ENCODE data around the gene SCYL1.
"Not testable (repeated sequence)": the region's sequence is repeated elsewhere in the genome, so short reads cannot be mapped to it uniquely, and the experiment has no call there.

The SCYL1 gene

DNA sequence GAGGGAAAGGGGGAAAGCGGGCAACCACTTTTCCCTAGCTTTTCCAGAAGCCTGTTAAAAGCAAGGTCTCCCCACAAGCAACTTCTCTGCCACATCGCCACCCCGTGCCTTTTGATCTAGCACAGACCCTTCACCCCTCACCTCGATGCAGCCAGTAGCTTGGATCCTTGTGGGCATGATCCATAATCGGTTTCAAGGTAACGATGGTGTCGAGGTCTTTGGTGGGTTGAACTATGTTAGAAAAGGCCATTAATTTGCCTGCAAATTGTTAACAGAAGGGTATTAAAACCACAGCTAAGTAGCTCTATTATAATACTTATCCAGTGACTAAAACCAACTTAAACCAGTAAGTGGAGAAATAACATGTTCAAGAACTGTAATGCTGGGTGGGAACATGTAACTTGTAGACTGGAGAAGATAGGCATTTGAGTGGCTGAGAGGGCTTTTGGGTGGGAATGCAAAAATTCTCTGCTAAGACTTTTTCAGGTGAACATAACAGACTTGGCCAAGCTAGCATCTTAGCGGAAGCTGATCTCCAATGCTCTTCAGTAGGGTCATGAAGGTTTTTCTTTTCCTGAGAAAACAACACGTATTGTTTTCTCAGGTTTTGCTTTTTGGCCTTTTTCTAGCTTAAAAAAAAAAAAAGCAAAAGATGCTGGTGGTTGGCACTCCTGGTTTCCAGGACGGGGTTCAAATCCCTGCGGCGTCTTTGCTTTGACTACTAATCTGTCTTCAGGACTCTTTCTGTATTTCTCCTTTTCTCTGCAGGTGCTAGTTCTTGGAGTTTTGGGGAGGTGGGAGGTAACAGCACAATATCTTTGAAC lies 19.2 kb upstream of the SCYL1 start:
- DNase-seq (ENCODE audit: low read depth in 2 of 2): no peak

DNA sequence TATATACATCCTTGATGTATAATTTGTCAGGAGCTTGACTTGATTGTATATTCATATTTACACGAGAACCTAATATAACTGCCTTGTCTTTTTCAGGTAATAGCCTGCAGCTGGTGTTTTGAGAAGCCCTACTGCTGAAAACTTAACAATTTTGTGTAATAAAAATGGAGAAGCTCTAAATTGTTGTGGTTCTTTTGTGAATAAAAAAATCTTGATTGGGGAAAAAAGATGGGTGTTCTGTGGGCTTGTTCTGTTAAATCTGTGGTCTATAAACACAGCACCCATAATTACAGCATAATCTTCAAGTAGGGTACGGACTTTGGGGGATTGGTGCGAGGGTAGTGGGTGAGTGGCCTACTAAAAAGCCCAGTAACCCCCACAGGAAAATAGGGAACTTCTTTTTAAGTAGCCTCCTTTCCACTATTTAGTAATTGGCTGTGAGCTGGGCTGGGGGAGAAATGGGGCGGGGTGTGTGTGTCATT lies 18.6 kb upstream of the SCYL1 start:
- no peak for DNase-seq (ENCODE audit: low read depth in 2 of 2)

DNA sequence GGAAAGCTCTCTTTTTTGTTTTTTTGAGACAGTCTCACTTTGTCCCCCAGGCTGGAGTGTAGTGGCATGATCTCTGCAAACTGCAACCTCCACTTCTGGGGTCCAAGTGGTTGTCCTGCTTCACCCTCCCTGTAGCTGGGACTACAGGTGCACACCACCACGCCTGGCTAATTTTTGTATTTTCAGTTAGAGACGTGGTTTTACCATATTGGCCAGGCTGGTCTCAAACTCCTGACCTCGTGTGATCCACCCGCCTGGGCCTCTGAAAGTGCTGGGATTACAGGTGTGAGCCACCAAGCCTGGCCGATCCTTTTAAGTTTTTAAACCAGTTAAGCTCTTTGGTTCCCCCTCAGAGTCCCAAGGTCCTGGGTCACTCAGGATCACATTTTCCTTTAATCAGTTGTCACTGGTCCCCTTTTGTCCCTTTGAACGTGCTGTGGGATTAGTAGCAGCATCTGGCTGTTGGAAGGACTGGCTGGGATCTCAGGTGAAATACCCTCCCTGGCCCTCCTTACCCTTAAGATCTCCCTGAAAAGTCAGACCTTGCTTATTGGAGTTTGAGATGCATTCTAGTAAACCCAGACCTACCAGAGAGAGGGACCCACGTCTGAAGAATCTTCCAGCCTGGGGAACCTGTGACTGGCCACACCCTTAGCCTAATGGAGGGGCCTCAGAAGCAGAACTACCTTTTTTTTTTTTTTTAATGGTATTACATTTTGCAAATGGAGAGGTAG lies 17.9 kb upstream of the SCYL1 start:
- peak in 1 of 2 donors; percentile 38 for DNase-seq (ENCODE audit: low read depth in 2 of 2)

DNA sequence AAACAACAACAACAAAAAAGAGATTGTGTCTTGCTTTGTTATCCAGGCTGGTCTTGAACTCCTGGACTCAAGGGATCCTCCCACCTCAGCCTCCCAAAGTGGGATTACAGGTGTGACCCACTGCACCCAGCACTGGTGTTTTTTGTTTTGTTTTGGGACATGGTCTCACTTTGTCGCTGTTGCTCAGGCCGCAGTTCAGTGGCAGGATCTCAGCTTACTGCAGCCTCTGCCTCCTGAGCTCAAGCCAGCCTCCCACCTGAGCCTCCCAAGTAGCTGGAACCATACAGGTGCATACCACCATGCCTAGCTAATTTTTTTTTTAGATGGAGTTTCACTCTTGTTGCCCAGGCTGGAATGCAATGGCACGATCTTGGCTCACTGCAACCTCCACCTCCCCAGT lies 12.6 kb upstream of the SCYL1 start:
- DNase-seq (ENCODE audit: low read depth in 2 of 2): not testable (repeated sequence)

DNA sequence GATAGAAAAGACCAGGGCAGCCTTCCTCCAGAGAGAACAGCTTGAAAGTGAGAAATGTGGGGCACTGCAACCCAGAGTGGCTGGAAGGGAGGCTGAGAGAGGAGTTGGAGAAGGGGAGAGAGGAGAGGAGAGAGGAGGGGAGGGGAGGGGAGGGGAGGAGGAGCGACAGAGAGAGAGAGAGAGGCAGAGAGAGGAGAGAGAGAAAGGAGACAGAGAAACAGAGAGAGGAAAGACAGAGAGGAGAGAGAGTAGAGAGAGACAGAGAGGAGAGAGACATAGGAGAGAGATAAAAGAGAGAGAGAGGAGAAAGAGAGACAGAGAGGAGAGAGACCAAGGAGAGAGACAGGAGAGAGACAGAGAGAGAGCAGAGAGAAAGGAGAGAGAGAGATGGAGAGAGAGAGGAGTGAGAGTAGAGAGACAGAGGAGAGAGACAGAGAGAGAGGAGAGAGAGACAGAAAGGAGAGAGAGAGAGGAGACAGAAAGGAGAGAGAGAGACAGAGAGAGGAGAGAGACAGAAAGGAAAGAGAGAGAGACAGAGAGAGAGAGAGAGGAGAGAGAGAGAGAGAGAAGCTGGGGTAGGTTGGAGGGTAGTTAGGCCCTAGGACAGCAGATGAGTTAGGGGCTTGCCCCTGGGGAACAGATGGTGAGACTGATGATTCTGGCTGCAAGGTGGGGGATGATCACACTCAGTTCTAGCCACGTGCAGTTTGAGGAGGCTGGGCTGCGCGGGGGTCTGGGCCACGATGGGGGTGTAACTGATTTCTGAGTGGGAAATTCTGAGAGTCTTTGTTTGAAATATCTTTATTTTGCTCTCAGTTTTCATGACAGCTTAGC lies 8.5 kb upstream of the SCYL1 start:
- no peak for DNase-seq (ENCODE audit: low read depth in 2 of 2)

DNA sequence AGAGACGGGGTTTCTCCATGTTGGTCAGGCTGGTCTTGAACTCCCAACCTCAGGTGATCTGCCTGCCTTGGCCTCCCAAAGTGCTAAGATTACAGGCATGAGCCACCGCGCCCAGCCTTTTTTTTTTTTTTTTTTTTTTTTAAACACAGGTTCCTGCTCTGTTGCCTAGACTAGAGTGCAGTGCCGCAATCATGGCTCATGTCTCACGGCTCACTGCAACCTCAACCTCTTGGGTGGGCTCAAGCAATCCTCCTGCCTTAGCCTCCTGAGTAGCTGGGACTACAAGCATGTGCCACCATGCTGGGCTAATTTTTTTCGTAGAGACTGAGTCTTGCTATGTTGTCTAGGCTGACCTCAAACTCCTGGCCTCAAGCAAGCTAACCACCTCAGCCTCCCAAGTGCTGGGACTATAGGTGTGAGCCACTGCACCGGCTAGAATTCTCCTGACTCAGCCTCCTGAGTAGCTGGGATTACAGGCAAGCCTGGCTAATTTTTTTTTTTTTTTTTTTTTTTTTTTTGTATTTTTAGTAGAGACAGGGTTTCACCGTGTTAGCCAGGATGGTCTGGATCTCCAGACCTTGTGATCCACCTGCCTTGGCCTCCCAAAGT lies 5.8 kb upstream of the SCYL1 start:
- DNase-seq (ENCODE audit: low read depth in 2 of 2): not testable (repeated sequence)

DNA sequence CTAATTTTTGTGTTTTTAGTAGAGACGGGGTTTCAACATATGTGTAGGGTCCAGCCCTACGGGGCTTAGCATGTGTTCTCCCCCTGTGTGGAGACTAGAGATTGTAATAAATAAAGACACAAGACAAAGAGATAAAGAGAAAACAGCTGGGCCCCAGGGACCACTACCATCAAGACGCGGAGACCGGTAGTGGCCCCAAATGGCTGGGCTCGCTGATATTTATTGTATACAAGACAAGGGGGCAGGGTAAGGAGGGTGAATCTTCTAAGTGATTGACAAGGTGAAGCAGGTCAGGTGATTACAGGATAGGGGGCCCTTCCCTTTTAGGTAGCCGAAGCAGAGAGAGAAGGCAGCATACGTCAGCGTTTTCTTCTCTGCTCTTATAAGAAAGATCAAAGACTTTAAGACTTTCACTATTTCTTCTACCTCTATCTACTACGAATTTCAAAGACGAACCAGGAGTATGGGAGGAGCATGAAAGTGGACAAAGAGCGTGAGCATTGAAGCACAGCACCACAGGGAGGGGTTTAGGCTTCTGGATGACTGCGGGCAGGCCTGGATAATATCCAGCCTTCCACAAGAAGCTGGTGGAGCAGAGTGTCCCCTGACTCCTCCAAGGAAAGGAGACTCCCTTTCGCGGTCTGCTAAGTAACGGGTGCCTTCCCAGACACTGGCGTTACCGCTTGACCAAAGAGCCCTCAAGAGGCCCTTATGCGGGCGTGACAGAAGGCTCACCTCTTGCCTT lies 2.9 kb upstream of the SCYL1 start:
- not testable (repeated sequence) for DNase-seq (ENCODE audit: low read depth in 2 of 2)

DNA sequence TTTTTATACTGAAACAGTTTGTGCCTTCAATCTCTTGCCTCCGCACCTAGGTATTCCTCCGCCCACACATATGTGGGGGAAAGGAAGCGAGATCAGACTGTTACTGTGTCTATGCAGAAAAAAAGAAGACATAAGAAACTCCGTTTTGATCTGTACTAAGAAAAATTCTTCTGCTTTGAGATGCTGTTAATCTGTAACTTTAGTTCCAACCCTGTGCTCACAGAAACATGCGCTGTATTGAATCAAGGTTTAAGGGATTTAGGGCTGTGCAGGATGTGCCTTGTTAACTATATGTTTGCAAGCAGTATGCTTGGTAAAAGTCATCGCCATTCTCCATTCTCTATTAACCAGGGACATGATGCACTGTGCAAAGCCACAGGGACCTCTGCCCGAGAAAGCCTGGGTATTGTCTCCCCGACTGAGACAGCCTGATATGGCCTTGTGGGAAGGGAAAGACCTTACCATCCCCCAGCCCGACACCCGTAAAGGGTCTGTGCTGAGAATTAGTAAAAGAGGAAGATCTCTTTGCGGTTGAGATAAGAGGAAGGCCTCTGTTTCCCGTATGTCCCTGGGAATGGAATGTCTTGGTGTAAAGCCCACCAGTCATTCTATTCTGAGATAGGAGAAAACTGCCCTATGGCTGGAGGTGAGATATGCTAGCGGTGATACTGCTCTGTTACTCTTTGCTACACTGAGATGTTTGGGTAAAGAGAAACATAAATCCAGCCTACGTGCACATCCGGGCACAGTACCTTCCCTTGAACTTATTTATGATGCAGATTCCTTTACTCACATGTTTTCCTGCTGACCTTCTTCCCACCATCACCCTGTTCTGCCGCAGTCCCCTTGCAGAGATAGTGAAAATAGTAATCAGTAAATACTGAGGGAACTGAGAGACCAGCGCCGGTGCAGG lies 1.9 kb upstream of the SCYL1 start:
- DNase-seq (ENCODE audit: low read depth in 2 of 2): not testable (repeated sequence)

DNA sequence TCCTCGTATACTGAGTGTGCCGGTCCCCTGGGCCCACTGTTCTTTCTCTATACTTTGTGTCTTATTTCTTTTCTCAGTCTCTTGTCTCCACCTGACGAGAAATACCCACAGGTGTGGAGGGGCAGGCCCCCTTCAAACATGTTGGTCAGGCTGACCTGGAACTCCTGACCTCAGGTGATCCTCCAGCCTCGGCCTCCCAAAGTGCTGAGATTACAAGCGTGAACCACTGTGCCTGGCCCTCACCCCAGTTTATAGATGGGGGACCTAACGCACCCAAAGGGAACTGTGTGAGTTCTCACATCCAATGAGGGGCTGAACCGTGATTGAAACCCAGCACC lies 1.3 kb upstream of the SCYL1 start:
- DNase-seq (ENCODE audit: low read depth in 2 of 2): not testable (repeated sequence)

DNA sequence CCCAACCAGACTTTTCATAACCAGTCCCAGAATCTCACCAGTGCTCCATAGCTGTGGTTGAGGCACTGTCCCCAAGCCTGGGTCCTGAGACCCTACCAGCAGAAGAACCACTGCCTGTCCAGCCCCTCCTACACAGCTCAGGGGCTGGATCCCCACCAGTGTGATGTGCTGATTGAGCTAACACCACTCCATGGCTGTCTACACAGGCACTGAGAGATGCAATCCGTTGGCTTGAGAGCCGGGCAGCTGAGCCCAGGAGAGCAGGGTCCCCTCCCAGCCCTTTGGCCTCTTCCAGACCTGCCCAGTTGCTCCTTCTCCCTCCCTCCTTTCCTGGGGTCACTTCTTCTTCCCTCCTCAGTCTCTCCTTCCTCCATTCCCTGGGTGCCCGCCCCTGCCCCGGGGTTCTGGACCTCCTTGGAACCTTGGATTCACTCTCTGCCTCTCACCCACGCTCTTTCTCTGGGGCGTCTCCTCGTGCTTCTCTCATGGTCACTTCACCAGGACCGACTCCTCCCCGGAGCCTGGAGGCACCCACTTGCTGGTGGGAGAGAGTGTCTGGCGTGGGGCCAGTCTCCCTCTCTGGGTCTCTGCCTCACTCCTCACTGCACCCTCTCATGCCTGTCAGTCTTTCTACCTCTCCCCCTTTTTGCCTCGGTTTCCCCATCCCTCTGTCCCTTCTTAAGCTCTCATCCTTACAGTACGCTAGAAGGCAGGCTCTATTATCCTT lies 706 bp upstream of the SCYL1 start:
- no peak for DNase-seq (ENCODE audit: low read depth in 2 of 2)

DNA sequence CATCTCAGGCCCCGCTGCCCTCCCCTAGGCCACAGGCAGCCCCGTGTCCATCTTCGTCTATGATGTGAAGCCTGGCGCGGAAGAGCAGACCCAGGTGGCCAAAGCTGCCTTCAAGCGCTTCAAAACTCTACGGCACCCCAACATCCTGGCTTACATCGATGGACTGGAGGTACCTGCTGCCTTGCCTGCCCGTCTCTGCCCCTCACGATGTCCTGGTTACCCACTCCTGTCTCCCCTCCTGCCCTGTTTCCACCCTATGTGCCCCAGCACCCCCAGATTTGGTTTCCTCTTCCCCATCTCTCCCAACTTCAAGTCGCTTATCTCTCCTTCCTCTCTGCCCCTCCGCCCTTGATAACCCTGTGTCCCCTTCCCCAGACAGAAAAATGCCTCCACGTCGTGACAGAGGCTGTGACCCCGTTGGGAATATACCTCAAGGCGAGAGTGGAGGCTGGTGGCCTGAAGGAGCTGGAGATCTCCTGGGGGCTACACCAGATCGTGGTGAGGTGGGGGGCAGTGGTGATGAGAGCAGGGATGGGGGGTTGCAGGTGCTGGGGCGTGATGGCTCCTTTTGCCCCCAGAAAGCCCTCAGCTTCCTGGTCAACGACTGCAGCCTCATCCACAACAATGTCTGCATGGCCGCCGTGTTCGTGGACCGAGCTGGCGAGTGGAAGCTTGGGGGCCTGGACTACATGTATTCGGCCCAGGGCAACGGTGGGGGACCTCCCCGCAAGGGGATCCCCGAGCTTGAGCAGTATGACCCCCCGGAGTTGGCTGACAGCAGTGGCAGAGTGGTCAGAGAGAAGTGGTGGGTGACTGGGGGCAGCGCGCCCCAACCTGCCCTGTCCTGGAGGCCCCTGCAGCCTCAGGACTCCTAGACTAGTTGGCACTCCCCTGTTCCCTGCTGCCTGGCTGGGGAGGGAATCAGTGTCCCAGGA lies 930 bp downstream of the SCYL1 start:
- no peak for DNase-seq (ENCODE audit: low read depth in 2 of 2)

DNA sequence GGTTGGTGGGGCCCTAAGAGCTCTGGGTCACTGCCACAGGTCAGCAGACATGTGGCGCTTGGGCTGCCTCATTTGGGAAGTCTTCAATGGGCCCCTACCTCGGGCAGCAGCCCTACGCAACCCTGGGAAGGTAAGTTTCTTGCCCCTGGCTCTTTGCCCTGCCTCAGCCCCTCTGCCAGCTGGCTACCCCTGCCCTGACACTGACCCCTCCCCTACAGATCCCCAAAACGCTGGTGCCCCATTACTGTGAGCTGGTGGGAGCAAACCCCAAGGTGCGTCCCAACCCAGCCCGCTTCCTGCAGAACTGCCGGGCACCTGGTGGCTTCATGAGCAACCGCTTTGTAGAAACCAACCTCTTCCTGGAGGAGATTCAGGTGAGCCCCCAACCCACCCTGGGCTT lies 1.9 kb downstream of the SCYL1 start:
- DNase-seq (ENCODE audit: low read depth in 2 of 2): no peak

DNA sequence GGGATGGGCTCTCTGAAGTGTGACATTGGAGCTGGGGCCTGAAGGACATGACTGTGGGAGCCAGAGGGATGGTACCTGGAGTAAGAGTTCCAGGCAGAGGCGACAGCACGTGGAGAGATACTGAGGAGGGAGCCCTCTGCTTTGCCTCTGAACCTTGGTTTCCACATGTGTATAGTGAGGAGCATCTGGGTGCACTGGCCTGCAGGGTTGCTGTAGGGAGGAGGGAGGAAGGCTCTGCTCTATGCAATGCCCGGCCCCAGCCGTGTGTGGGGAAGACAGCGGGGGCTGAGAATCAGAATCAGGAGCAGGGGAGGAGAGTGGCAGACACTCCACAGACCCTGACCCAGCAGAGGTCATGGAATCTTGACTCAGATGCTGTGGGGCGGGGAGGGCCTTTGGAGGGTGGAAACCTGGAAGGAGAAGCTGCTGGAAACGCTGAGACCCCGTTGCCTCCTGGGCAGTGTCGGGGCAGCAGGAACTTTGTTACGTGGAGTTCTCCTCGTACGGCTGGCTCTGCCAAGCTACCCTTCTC lies 4.0 kb downstream of the SCYL1 start:
- DNase-seq (ENCODE audit: low read depth in 2 of 2): no peak

DNA sequence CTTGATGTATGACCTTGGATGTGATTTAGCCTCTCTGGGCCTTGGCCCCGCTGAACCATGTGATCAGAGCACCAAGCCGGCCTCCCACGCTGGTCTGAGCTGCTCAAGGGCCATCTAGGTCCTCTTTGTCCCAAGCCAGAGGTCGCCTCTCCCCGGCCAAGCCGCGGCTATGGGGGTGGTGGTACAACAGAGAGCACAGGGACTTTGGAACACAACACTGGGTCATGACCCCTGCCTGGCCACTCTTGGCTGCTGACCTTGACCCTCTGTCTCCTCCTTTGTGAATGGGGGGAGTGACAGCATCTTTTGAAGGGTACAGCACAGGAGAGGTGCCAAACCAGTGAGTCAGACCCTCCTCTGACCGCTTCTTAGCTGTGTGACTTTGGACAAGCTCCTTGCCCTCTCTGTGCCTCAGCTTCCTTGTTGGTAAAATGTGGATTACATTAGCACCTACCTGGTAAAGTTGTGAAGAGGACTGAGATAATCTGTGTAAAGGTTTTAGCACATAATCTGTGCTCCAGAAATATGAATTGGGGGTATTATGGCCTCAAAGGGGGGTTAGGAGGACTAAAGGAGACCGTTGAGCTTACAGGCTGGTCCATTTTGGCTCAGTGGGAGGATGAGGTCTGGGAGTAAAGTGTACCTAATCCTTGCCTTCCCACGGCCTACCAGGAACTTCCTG lies 4.7 kb downstream of the SCYL1 start:
- DNase-seq (ENCODE audit: low read depth in 2 of 2): no peak

DNA sequence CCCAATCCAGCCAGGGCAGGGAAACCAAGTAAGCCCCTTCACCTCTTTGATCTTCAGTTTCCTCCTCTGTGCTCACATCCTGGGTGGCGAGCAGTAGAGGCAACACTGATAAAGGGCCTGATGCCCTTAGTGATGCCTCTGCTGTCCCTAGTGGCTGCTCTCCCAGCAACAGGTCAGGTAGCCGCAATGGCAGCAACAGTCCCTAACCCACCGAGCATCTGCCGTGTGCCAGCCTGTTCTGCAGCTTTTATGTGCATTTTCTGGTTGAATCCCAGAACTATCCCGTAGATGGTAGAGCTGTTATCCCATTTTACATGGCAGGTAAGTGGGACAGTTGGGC lies 5.2 kb downstream of the SCYL1 start:
- no peak for DNase-seq (ENCODE audit: low read depth in 2 of 2)

DNA sequence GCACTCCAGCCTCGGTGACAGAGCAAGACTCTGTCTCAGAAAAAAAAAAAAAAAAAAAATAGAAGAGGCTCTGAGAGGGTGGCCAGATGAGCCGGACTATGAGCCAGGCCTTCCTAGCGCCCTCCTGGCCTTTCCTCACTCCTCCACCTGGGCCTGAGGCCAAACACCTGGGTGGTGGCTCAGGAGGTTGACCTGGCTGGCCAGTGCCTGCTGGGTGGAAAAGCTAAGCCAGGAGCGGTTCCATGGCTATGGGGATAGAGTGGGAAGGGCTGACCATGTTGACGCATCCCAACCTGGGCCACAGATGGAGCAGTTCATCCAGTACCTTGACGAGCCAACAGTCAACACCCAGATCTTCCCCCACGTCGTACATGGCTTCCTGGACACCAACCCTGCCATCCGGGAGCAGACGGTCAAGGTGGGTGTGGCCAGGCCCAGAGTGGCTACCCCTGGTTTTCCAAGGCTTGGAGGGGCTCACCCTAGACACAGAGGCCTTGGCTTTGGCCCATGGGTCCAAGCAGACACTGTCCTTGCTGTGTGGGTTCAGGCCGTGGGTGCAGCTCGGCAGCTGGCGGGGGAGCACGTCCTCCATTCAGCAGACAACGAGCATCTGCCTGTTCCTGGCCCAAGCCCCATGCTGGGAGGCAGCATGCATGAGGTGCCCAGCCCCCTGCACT lies 7.6 kb downstream of the SCYL1 start:
- no peak for DNase-seq (ENCODE audit: low read depth in 2 of 2)

DNA sequence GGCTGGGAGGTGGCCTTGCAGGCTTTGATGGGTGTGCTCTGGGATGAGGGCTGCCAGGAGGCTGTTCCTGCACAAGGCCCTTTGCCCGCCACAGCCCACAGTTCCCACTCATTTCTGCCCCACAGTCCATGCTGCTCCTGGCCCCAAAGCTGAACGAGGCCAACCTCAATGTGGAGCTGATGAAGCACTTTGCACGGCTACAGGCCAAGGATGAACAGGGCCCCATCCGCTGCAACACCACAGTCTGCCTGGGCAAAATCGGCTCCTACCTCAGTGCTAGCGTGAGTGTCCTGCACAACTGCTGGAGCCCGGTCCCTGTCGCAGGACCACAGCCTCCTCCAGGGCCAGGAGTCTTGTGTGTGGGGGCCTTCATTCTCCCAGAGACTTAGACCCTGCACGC lies 10.2 kb downstream of the SCYL1 start:
- DNase-seq (ENCODE audit: low read depth in 2 of 2): no peak
